Astrocyte (in vitro differentiated cells and primary cell): ENCODE data around the gene GPRC5D.

Experiments
- EZH2 ChIP-seq: IDR thresholded peaks from 2 replicates; pipeline ENCODE4 v1.6.1; 2012; ENCODE audit warnings: mild to moderate bottlenecking, low read length, inconsistent platforms; ENCODE audit not compliant: insufficient read depth
- TF ChIP-seq, protein P1 (sequence below): IDR thresholded peaks from 2 replicates; pipeline ENCODE4 v1.5.1; 2011; ENCODE audit warnings: low read depth, mild to moderate bottlenecking, inconsistent platforms, low read length, moderate library complexity; ENCODE audit not compliant: insufficient read depth

DNA sequence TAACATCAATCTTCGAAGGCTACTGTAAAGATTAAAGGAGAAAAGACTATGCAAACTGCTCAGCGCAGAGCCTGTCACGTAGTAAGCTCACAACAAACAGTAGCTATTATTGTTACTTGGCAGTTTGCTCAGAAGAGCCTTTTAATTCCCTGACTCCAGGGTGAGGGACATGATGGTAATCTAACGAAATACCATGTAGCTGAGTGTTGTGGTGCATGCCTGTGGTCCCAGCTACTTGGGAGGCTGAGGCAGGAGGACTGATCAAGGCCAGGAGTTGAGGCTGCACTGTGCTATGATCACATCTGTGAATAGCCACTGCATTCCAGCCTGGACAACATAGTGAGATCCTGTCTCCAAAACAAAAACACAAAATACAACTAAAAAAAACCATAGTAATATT, 25.3 kb upstream of the GPRC5D start:
- TF ChIP-seq, protein P1, sequence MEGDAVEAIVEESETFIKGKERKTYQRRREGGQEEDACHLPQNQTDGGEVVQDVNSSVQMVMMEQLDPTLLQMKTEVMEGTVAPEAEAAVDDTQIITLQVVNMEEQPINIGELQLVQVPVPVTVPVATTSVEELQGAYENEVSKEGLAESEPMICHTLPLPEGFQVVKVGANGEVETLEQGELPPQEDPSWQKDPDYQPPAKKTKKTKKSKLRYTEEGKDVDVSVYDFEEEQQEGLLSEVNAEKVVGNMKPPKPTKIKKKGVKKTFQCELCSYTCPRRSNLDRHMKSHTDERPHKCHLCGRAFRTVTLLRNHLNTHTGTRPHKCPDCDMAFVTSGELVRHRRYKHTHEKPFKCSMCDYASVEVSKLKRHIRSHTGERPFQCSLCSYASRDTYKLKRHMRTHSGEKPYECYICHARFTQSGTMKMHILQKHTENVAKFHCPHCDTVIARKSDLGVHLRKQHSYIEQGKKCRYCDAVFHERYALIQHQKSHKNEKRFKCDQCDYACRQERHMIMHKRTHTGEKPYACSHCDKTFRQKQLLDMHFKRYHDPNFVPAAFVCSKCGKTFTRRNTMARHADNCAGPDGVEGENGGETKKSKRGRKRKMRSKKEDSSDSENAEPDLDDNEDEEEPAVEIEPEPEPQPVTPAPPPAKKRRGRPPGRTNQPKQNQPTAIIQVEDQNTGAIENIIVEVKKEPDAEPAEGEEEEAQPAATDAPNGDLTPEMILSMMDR = no peak
- no peak for TF ChIP-seq EZH2
